ENCODE data around the gene SLC2A3. TPM values are rescaled to one million over a fixed set of nuclear protein-coding genes. Genes with fewer than 3 reads are reported as not detected.
"Not testable (repeated sequence)": the region's sequence is repeated elsewhere in the genome, so short reads cannot be mapped to it uniquely, and the experiment has no call there.

SLC2A3 gene
- total RNA-seq, 1 experiment from 2014 or later: 4.0 TPM

DNA sequence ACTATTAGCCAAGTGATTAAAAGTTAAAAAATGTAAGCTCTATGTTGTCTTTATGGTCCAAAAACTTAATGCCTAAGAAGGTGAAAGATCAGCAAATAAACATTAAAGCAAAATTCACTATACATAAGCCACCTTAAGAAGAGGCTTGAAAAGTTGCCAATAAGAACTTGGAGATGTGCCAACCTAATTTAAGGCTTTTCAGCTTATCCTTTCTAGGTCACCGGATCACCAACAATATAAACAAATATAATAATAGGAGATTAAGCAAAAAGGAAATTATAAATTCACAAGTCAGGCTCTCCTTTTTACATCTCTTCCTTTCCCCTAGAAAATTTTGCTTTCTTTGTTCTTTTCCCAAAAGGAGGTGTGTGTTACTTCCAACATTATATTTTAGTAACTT, 30.9 kb downstream of the SLC2A3 start:
- H3K9me3 Mint-ChIP-seq (ENCODE audit: unreplicated experiment): no peaks in the 10 kb centered on the region
- DNase-seq (ENCODE audit: unreplicated experiment): peak; percentile 17
- no peaks in the 10 kb centered on the region for H3K36me3 Mint-ChIP-seq (ENCODE audit: insufficient read depth, unreplicated experiment)
- H3K4me3 Mint-ChIP-seq (ENCODE audit: unreplicated experiment): no peak overlapping the region
- TF ChIP-seq, protein P1, sequence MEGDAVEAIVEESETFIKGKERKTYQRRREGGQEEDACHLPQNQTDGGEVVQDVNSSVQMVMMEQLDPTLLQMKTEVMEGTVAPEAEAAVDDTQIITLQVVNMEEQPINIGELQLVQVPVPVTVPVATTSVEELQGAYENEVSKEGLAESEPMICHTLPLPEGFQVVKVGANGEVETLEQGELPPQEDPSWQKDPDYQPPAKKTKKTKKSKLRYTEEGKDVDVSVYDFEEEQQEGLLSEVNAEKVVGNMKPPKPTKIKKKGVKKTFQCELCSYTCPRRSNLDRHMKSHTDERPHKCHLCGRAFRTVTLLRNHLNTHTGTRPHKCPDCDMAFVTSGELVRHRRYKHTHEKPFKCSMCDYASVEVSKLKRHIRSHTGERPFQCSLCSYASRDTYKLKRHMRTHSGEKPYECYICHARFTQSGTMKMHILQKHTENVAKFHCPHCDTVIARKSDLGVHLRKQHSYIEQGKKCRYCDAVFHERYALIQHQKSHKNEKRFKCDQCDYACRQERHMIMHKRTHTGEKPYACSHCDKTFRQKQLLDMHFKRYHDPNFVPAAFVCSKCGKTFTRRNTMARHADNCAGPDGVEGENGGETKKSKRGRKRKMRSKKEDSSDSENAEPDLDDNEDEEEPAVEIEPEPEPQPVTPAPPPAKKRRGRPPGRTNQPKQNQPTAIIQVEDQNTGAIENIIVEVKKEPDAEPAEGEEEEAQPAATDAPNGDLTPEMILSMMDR (IDR thresholded peaks at IDR 0.05; ENCODE audit: unreplicated experiment): no peak
- intact Hi-C loops (cut with micrococcal nuclease): no loop called here
- H3K27me3 Mint-ChIP-seq (ENCODE audit: insufficient read depth, unreplicated experiment): no peaks in the 10 kb centered on the region
- CTCF ChIA-PET: interaction anchor here (0.6 to 3.8 kb wide), 4 partner anchors 13 to 887 kb away, joined by 3 to 22 read pairs (median 4); no protein-coding TSS in a partner anchor
- no peaks in the 10 kb centered on the region for H3K4me1 Mint-ChIP-seq (ENCODE audit: insufficient read depth, unreplicated experiment)
- no TSS peak for BruUV-seq (replicated peaks)
- POLR2A ChIA-PET: interaction anchor here (0.6 to 1.2 kb wide), 2 partner anchors 10 to 13 kb away, joined by 3 read pairs; no protein-coding TSS in a partner anchor
- no peak overlapping the region for H3K27ac Mint-ChIP-seq (ENCODE audit: low read depth, unreplicated experiment)

- intact Hi-C loops (cut with micrococcal nuclease); H3K9me3 Mint-ChIP-seq (ENCODE audit: unreplicated experiment); BruUV-seq (replicated peaks); H3K27me3 Mint-ChIP-seq (ENCODE audit: insufficient read depth, unreplicated experiment); POLR2A ChIA-PET; H3K36me3 Mint-ChIP-seq (ENCODE audit: insufficient read depth, unreplicated experiment); H3K27ac Mint-ChIP-seq (ENCODE audit: low read depth, unreplicated experiment); H3K4me1 Mint-ChIP-seq (ENCODE audit: insufficient read depth, unreplicated experiment); H3K4me3 Mint-ChIP-seq (ENCODE audit: unreplicated experiment): not testable (repeated sequence)
- peak; percentile 17 for DNase-seq (ENCODE audit: unreplicated experiment)
- CTCF ChIA-PET: interaction anchor here (0.7 kb wide), 1 partner anchor 1047 kb away, joined by 3 read pairs; no protein-coding TSS in a partner anchor
Measured at GRCh38 chr12:7902416-7902815, 33.6 kb downstream of the SLC2A3 start.

DNA sequence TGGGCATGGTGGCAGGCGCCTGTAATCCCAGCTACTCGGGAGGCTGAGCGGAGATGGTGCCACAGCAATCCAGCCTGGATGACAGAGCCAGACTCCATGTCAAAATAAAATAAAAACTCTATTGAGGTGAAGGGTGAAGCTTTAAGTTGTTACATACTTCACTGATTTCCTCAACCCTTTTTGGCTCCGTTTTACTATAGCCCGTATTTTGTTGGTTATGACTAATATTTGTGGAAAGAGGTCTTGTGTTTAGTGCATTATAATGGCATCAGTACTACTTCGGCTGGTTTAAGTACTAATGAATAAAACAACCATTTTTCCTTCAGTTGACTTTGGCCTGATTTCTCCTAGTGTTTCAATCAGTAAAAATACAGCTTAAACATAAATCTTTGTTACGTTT, 36.2 kb downstream of the SLC2A3 start:
- ChIA-PET CTCF (interaction anchor here (1.2 kb wide), 1 partner anchor 183 kb away, joined by 6 read pairs; no protein-coding TSS in a partner anchor), POLR2A (interaction anchor here (0.6 to 1.9 kb wide), 3 partner anchors 9 to 64 kb away, joined by 3 to 6 read pairs (median 4); no protein-coding TSS in a partner anchor)

DNA sequence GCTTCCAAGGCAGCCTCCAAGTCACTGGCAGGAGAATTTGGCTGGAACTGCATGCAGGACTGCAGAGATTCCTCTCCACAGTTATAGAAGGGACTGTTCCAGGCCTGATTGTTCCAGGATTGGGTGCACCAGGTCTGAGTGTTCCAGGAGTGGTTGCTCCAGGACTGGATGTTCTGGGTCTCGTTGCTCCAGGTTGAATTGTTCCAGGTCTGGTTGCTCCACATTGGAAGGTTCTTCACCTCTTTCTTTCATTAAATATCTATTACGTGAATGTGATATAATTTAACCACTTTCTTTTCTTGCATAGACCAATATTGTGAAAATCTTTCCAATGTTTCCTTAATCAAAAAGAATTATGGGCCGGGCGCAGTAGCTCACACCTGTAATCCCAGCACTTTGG, 39.3 kb downstream of the SLC2A3 start:
- H3K27me3 Mint-ChIP-seq (ENCODE audit: insufficient read depth, unreplicated experiment); H3K4me3 Mint-ChIP-seq (ENCODE audit: unreplicated experiment); POLR2A ChIA-PET; H3K27ac Mint-ChIP-seq (ENCODE audit: low read depth, unreplicated experiment); H3K9me3 Mint-ChIP-seq (ENCODE audit: unreplicated experiment); intact Hi-C loops (cut with micrococcal nuclease); H3K36me3 Mint-ChIP-seq (ENCODE audit: insufficient read depth, unreplicated experiment); DNase-seq (ENCODE audit: unreplicated experiment); H3K4me1 Mint-ChIP-seq (ENCODE audit: insufficient read depth, unreplicated experiment); BruUV-seq (replicated peaks): not testable (repeated sequence)
- CTCF ChIA-PET: interaction anchor here (0.6 to 1.0 kb wide), 2 partner anchors 37 to 70 kb away, joined by 3 to 4 read pairs; no protein-coding TSS in a partner anchor

More for the DNA sequence above, 36.2 kb downstream of the SLC2A3 start:
- no peak for DNase-seq (ENCODE audit: unreplicated experiment)
- H3K4me1 Mint-ChIP-seq (ENCODE audit: insufficient read depth, unreplicated experiment): no peaks in the 10 kb centered on the region
- no peak overlapping the region for H3K4me3 Mint-ChIP-seq (ENCODE audit: unreplicated experiment)
- intact Hi-C loops (cut with micrococcal nuclease): no loop called here
- no peak overlapping the region for H3K27ac Mint-ChIP-seq (ENCODE audit: low read depth, unreplicated experiment)
- H3K27me3 Mint-ChIP-seq (ENCODE audit: insufficient read depth, unreplicated experiment): no peaks in the 10 kb centered on the region
- no TSS peak for BruUV-seq (replicated peaks)
- TF ChIP-seq, protein P1 (IDR thresholded peaks at IDR 0.05; ENCODE audit: unreplicated experiment): no peak
- H3K36me3 Mint-ChIP-seq (ENCODE audit: insufficient read depth, unreplicated experiment): no peaks in the 10 kb centered on the region
- no peaks in the 10 kb centered on the region for H3K9me3 Mint-ChIP-seq (ENCODE audit: unreplicated experiment)

DNA sequence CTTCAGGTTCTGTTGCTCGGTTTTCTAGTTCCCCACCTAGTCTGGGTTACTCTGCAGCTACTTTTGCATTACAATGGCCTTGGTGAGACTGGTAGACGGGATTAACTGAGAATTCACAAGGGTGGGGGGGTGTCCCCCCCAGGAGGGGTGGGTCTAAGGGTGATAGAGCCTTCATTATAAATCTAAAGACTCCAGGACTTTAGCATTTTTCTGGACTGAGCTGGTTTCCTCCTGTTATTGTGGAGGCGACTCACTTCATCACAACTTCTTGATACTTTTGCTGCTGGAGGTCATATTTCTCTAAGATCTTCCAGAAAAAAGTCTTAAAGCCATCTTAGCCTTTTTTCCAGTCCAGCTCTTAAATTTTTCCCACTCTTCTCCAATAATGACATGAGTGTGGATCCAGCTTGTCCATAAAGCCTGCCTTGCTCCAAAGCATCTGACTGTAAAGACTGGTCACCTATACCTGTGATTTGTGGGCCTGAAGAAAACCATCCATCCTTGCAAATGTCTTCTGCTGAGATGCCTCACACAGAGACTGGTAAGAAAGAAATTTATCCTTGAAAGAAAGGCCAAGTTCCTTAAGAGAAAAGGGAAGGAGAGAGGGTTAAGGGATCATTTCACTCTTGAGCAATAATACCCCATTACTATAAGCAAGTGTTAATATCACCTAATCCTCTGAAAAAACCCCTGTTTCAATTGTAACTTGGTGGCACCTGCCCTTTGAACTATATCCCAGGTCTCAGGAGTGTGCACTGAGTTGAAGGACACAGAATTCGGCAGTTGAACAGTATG, 43.6 kb downstream of the SLC2A3 start:
- Mint-ChIP-seq H3K27me3 (ENCODE audit: insufficient read depth, unreplicated experiment) (no peaks in the 10 kb centered on the region), H3K4me3 (ENCODE audit: unreplicated experiment) (peak overlapping the region; percentile 22), H3K4me1 (ENCODE audit: insufficient read depth, unreplicated experiment) (peaks cover 13% of the 10 kb centered on the region), H3K36me3 (ENCODE audit: insufficient read depth, unreplicated experiment) (no peaks in the 10 kb centered on the region), H3K27ac (ENCODE audit: low read depth, unreplicated experiment) (no peak overlapping the region), H3K9me3 (ENCODE audit: unreplicated experiment) (no peaks in the 10 kb centered on the region)
- intact Hi-C loops (cut with micrococcal nuclease): no loop called here
- no TSS peak for BruUV-seq (replicated peaks)
- CTCF ChIA-PET: interaction anchor here (0.6 to 3.8 kb wide), 5 partner anchors 14 to 394 kb away, joined by 3 to 22 read pairs (median 4); no protein-coding TSS in a partner anchor
- POLR2A ChIA-PET: no interaction called here
- no peak for DNase-seq (ENCODE audit: unreplicated experiment)
- TF ChIP-seq, protein P1 (IDR thresholded peaks at IDR 0.05; ENCODE audit: unreplicated experiment): no peak

Data from MCF 10A (cell line).